GM18870 (cell line): Measurements from ENCODE around the gene RPS6KB2.
"Not testable (repeated sequence)": the region's sequence is repeated elsewhere in the genome, so short reads cannot be mapped to it uniquely, and the experiment has no call there.

Experiments used
- ATAC-seq: cut with Tn5 transposase; IDR thresholded peaks from one replicate; pipeline ENCODE4 v1.9.1; 2021; ENCODE audit warnings: moderate library complexity; ENCODE audit not compliant: unreplicated experiment

RPS6KB2 gene

DNA sequence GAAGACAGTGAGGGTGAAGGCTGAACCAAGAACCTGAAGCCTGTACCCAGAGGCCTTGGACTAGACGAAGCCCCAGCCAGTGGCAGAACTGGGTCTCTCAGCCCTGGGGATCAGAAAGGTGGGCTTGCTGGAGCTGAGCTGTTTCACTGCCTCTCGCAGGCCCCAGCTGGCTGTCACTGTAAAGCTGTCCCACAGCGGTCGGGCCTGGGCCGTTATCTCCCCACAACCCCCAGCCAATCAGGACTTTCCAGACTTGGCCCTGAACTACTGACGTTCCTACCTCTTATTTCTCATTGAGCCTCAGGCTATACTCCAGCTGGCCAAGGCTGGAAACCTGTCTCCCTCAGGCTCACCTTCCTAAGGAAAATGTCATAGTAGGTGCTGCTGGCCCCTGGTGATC is 30.8 kb upstream of the RPS6KB2 start:
- no peak for ATAC-seq

- no peak for ATAC-seq
Measured at GRCh38 chr11:67397986-67398660, 30.2 kb upstream of the RPS6KB2 start.

DNA sequence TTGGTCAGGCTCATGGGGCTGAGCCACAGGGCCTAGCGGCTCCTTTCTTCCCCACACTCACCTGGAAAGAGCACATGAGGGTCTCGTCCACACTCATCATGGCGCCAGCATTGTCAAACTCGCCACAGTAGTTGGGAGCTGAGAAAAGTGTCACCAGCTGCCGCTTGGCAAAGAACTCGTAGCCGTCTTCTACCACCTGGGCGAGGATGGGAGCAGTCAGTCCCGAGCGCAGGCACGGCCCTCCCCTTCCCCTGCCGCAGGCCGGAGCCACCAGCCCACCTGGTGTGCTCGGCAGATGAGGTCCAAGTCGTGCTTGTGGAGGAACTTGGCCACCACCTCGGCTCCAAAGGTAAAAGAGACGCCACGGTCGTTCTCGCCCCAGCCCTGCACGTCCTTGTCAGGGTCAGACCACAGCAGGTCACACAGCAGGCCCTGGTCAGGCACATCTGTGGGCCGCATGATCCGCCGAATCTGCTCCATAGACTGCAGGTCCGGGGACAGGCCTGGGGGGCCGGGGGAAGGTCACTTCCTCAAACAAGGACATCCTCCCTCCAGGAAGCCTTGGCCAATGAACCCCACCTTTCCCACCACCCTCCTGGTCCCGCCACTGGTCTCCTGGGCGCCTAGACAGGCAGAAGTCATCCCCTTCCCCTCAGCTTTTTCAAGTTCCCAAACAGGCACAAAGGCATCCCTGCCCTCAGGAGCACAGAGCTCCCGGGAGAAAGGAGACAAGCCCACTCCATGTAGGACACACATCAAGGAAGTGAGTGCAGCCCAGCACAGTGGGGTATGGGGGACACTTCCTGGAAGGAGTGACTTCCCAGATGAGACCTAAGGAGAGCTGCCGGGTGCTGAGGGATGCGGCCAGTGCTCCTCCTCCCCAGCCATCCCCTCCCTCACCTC is 29.4 kb upstream of the RPS6KB2 start:
- no peak for ATAC-seq

- no peak for ATAC-seq
Measured at GRCh38 chr11:67400251-67400941, 27.9 kb upstream of the RPS6KB2 start.

- no peak for ATAC-seq
Measured at GRCh38 chr11:67400942-67401494, 27.3 kb upstream of the RPS6KB2 start.

DNA sequence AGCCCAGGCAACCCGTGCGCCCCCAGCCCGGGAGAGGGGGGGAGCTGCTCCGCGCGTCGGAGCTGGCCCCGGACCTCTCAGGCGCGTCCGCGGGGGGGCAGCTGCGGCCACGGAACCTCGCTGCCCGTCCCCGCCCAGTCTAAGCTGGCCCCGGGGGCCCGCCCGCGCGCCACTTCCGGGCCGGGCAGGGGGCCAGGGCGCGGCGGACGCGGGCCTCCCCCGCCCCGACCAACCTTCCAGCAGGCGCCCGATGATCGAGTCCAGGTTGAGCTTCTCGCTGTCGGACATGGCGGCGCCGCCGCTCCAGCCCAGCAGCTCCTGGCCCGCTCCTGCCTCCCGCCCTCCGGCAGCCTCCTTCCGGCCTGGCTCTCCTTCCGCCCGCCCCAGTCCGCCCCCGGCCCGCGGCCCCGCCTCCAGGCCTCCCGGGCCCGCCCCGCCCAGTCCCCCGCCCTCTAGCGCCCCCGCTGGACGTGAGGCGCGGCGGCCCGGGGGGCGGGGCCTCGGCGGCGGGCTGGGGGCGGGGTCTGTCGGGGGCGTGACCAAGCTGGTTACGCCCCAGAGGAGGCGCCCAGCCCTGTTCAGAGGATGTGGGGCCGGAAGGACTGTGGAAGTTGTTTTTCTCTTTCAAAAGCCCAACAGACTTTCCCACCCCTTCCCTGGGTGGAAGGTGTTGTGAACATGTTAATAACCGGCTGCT is 26.7 kb upstream of the RPS6KB2 start, which contains the start of gene PPP1CA:
TSS of gene PPP1CA (minus strand) at position 364 of the 697 bp plus-strand sequence. CDS start at position 288, 76 bp downstream.
- no peak for ATAC-seq

GRCh38 chr11:67402192-67402839 is 26.0 kb upstream of the RPS6KB2 start:
- not testable (repeated sequence) for ATAC-seq

- not testable (repeated sequence) for ATAC-seq
Measured at GRCh38 chr11:67403085-67403484, 25.2 kb upstream of the RPS6KB2 start.

GRCh38 chr11:67404515-67405195 is 23.6 kb upstream of the RPS6KB2 start:
- no peak for ATAC-seq

GRCh38 chr11:67405196-67405567 is 23.1 kb upstream of the RPS6KB2 start:
- no peak for ATAC-seq

- ATAC-seq, result no peak
Measured at GRCh38 chr11:67405688-67406339, 22.5 kb upstream of the RPS6KB2 start.

GRCh38 chr11:67406420-67406968 is 21.8 kb upstream of the RPS6KB2 start:
- ATAC-seq, result no peak

DNA sequence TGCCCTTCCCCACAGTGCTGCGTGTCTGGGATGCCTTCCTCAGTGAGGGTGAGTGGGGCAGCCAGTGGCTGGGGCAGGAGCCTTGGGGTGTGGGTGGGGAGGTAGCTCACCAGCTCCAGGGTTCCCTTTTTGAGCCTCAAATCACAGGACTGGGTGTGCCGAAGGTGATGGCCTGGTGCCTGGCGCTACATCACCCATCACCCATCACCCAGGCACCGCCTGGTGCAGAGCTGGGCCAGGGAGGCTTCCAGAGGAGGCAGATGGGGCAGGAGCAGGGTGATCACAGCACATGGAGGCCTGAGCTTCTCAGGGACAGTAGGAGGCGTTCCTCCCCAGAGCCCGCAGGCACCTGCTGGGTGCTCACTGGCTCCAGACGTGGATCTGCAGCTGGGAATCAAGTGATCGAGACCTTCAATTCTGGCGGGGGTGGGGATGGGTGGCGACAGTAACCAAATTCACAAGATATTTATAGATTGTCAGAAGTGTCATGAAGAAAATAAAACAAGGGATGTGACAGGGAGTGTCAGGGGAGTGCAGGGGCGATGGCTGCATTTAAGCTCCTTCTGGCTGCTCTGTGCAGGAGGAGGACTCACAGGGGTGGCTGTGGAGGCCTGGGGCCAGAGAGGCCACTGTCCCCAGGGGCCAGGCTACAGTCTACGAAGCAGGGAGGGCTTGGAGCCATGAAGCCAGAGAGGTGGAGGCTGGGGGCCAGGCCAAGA is 21.2 kb upstream of the RPS6KB2 start:
- no peak for ATAC-seq

- no peak for ATAC-seq
Measured at GRCh38 chr11:67407688-67408163, 20.6 kb upstream of the RPS6KB2 start.

DNA sequence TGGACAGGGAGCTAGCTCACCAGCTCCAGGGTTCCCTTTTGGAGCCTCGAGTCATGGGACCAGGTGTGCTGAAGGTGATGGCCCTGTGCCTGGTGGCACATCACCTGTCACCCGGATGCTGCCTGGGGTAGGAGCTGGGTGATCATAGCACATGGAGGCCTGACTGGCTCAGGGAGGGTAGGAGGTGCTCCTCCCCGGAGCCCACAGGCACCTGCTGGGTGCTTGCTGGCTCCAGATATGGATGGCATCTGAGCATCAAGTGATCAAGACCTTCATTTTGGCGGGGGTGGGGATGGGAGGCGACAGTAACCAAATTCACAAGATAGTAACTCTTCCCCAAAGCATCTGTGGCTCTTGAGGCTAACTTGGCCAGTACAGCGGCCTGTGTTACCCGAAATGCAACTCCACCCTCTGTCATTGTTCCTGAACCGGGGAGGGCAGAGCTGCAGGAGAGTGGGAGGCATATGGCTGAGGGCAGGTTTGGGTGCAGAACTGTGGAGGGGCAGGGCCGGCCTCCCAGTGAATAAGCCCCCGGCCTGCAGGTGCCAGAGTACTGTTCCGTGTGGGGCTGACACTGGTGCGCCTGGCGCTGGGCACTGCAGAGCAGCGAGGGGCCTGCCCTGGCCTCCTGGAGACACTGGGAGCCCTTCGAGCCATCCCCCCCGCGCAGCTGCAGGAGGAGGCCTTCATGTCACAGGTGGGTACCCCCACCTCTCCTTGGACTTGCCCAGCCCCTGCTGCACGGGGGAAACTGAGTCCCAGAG is 19.7 kb upstream of the RPS6KB2 start:
- no peak for ATAC-seq

GRCh38 chr11:67409261-67409666 is 19.0 kb upstream of the RPS6KB2 start:
- no peak for ATAC-seq

DNA sequence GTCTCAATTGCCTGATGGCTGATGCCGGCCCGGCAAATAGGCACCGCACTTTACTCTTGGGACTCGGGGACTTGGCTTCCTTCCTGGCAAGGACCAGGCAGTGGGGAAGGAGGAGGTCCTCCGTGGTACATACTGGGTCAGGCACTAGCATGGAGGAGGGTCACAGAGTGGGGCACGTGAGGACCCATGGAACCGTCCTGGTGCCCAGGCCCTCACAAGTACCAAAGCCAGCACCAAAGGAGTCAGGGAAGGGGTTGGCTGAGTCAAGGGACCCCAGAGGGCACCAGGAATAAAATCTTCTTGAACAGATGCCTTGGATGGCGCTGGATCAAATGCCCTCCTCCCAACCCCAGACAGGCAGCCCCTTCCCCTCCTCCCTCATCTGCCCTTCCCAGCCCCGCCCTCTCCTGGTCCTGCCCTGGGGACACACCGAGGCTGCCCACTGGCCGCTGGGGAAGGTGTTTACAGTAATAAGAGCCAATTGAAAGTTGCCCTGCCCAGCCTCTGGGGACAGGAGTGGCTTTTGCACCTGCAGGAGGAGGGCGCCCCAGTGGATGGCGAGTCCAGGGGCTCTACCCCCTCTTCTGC is 18.4 kb upstream of the RPS6KB2 start:
- no peak for ATAC-seq
